HG03378 (cell line): ENCODE data around the gene MALAT1.

Source experiments
- ATAC-seq: cut with Tn5 transposase; IDR thresholded peaks from one replicate; pipeline ENCODE4 v1.9.1; 2021; ENCODE audit warnings: mild to moderate bottlenecking, moderate library complexity; ENCODE audit not compliant: unreplicated experiment

The MALAT1 gene

DNA sequence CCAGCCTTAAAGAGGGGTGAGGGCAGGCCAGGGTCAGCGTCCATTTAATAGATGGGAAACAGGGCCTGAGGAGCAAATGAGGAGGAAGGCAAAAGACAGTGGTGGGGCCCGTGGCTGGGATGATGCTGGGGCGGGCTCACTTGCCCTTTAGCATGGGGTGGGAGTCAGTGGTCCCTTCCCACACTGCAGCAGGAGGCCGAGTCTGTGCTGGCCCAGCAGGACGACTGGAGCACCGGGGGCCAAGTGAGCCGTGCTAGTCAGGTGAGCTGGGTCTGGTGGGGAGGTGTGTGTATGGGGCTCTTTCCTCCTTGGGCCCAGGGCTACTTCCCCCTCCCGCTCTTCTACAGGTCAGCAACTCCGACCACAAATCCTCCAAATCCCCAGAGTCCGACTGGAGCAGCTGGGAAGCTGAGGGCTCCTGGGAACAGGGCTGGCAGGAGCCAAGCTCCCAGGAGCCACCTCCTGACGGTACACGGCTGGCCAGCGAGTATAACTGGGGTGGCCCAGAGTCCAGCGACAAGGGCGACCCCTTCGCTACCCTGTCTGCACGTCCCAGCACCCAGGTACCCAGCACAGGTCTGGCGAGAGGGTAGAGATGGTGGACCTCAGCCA lies 38.9 kb downstream of the MALAT1 start:
- ATAC-seq: no peak

- no peak for ATAC-seq
Measured at GRCh38 chr11:65538232-65538914, 39.5 kb downstream of the MALAT1 start.

- ATAC-seq: no peak
Measured at GRCh38 chr11:65538915-65539743, 40.3 kb downstream of the MALAT1 start.

GRCh38 chr11:65539744-65540289 lies 41.0 kb downstream of the MALAT1 start:
- peak; percentile 42 for ATAC-seq

GRCh38 chr11:65540290-65541092 lies 41.6 kb downstream of the MALAT1 start:
- ATAC-seq: peak; percentile 40

- no peak for ATAC-seq
Measured at GRCh38 chr11:65541093-65541982, 42.5 kb downstream of the MALAT1 start.

DNA sequence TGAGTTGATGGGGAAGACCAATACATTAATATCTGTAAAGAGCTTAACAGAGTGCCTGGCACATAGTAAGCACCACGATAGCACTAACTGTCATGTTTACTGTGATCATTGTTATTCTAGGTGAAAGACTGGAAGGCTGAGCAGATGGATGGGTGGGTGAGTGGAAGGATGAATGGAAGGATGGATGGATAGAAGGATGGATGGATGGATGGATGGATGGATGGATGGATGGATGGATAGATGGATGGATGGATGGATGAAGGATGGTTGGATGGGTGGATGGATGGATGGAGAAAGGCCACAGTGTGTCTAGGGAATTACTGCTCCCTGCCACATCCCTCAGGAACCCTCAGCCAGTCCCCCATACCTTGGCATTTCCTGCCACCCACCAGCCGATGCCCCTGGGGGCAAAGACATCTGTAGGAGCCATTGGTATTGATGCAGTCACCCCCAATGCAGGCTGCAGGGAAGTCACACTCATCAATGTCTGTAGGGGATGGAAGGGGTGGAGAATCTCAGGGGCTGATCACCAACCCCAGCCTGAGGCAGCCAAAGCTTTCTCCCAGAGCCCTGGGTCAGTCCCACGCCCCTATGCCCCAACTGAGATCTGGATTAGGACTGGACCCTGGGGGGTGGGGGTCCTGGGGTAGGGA lies 44.0 kb downstream of the MALAT1 start:
- ATAC-seq: no peak

DNA sequence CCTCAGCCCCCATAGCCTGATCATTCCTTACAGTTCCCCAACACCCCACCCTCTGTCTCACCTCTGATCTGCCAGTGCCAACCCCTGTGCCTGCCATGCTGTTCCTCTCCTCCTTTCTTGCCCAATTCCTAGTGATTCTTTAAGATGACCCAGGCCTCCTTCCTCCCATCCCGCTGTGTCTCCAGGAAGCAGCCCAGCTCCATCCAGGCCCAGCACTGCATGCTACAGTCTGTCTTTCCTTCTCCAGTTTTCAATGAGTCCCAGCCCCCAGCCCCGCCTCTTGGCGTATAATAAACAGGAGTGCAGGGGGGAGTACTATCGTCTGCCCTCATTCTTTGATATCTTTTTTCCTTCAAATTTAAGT lies 47.0 kb downstream of the MALAT1 start:
- no peak for ATAC-seq

GRCh38 chr11:65546217-65546958 lies 47.5 kb downstream of the MALAT1 start:
- peak; percentile 39 for ATAC-seq

DNA sequence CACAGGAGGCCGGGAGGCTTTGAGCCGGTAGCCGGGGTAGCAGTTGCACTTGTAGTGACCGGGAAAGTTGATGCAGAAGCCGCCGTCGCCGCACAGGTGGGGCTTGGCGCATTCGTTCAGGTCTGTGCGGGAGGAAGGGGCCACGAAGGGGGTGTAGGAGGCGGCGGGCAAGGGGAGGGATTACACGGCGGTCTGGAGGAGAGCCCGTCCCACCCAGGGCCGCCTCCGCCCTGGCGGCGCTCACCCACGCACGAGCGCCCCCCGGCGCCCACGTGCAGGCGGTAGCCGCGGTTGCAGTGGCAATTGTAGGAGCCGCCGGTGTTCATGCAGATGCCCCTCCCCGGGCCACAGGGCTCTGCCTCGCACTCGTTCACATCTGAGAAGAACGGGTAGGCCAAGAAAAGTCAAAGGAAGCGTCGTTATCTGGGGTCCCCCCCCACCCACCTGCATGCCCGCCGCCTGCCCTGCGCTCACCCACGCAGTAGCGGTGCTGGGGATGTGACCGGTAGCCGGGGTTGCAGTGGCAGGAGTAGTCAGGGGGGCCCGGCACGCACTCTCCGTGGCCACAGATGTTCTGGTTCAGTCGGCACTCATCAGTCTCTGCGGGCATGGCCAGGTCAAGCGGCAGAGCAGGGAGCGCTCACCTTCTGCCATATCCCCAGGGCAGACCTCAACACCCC lies 48.7 kb downstream of the MALAT1 start:
- ATAC-seq: no peak

DNA sequence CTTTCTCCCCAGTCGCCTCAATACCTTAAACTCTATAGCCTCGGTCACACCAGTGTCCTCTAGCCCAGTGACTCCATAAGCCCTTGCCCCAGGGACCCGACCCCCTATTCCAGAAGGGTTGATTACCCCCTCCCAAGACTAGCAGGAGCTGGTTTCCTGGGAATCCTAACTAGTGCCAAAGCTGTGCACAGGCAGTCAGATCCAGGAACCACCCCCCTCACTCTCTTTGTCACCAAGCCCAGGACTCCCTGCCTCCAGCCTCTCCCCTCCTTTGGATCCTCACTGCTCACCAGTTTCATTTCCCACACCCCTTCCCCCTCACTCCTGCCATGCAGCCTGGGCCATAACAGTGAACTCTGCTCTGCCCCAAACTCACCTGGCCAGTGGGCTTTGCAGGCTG lies 49.5 kb downstream of the MALAT1 start:
- ATAC-seq: no peak

DNA sequence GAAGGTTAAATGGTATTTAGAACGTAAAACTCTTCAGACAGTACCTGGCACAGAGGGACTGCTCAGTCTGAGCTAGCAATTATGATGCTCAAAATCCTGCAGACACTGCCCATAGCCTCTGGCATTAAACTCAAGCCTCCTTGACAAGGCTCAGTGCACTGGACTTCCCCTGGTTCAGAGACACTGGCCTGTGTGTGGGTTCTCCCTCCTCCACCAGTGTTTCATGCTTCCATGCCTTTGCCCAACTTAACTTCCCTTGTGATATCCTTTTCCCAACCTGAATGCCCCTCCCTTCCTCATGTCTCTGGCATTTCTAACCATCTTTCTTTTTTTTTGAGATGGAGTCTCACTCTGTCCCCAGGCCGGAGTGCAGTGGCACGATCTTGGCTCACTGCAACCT lies 50.3 kb downstream of the MALAT1 start:
- ATAC-seq: no peak

- no peak for ATAC-seq
Measured at GRCh38 chr11:65551572-65552387, 52.9 kb downstream of the MALAT1 start.

DNA sequence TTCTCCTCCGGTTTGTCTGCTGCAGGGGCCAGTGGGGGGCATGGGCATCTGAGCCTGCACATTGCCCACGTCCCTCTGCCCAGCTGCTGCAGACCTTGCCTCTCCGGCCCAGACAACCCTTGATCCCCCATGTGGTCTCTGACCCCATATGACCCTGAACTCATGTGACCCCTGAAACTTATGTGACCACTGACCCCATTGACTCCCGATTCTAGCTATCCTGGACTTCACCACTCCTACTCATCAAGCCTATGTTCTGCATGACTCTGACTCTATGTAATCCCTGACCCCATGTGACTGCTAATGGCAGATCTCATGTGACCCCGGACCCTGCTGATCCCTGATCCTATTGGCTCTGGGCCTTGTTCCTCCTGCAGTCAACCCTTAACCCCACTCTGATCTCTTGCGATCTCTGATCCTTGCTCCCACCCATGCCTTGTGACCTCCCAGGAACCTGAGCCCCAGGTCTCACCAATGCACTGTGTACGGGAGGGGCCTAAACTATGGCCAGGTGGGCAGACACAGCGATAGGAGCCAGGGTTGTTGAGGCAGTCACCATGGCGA lies 53.6 kb downstream of the MALAT1 start:
- ATAC-seq: no peak

GRCh38 chr11:65553301-65554001 lies 54.6 kb downstream of the MALAT1 start:
- no peak for ATAC-seq

DNA sequence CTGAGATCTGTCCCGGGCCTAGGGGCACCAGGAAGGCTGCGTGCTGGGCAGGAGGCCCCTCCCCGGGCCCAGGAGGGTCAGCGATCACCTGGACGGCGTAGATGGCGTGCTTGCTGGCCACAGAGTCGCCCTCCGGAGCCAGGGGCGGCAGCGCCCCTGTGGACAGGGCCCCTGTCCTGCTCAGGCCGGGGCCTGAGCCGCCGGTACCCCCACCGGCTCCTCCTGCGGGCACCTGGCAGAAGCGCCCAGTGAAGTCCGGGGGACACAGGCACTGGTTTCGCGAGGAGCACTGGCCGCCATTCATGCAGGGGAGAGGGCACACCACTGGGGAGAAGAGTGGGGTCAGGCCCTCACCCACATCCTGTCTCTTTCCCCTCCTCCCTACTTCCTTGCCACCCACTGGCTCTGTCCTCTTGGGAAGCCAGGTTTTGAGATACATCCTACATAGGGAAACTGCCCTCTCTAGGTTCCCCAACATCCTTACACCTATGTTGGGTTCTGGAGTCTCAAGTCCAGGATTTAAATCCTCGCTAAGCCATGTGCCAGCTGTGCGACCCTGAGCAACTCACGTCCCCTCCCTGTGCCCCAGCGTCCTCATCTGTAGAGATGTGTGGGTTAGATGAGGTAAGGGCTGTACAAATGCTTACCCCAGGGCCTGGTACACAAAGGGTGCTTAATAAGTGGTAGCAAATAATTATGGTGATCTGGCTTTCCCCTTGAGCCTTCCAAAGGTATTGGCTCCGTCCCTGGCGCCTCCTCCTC lies 55.4 kb downstream of the MALAT1 start:
- no peak for ATAC-seq
